Tibial nerve (tissue), 4 donors: Measurements from ENCODE around the gene PLAAT3. TPM values are rescaled to one million over a fixed set of nuclear protein-coding genes. Genes with fewer than 3 reads are reported as not detected.
"Not testable (repeated sequence)": the region's sequence is repeated elsewhere in the genome, so short reads cannot be mapped to it uniquely, and the experiment has no call there.

ENCODE experiments used
- DNase-seq, 2 donors: peaks; one replicate each; pipeline ENCODE4 v3.0.0-alpha.2; 2019; ENCODE audit warnings: low spot score in 2 of 2
- H3K27ac ChIP-seq, 4 donors: fragments of 200-600 bp; sonication (generic) in 3 of 4; one replicate each; pipeline ENCODE4 v1.5.1; 2017 to 2019; ENCODE audit warnings: mild to moderate bottlenecking in 1 of 4
- H3K27me3 ChIP-seq, 2 donors: fragments of 200-600 bp; sonication (generic) in 1 of 2; one replicate each; pipeline versions ENCODE4 v1.5.1 to v1.6.0; 2017 to 2019
- H3K36me3 ChIP-seq, 3 donors: fragments of 200-600 bp; sonication (generic); one replicate each; pipeline ENCODE4 v1.5.1; 2018 to 2019
- H3K4me1 ChIP-seq, 4 donors: fragments of 200-600 bp; sonication (generic) in 3 of 4; one replicate each; pipeline ENCODE4 v1.5.1; 2017 to 2019
- H3K4me3 ChIP-seq, 4 donors: fragments of 200-600 bp; sonication (generic) in 3 of 4; one replicate each; pipeline ENCODE4 v1.5.1; 2017 to 2019; ENCODE audit warnings: mild to moderate bottlenecking in 1 of 4, moderate library complexity in 1 of 4
- H3K9me3 ChIP-seq, 4 donors: fragments of 200-600 bp; sonication (generic) in 3 of 4; one replicate each; pipeline ENCODE4 v1.5.1; 2017 to 2019
- EP300 ChIP-seq, 2 donors: sonication (generic); formaldehyde crosslinking; IDR thresholded peaks; one replicate each; pipeline ENCODE4 v1.6.1; 2017; ENCODE audit warnings: antibody characterized with exemption in 2 of 2, mild to moderate bottlenecking in 1 of 2
- POLR2A ChIP-seq, 2 donors: fragments of 450-650 bp; IDR thresholded peaks; one replicate each; pipeline ENCODE4 v1.6.1; 2017; ENCODE audit warnings: antibody characterized with exemption in 2 of 2, mild to moderate bottlenecking in 2 of 2, moderate library complexity in 2 of 2
- WGBS, 2 donors: methylation state at CpG; one replicate each; pipeline ENCODE4 v1.1.5; 2018; 5-methylcytosine and 5-hydroxymethylcytosine counted together
- total RNA-seq, 4 donors: library from RNA; depleted of rRNA; stranded (reverse); fragments of >200 nt; gene quantifications; one replicate each; pipeline ENCODE4 v1.1.0, GENCODE V29; 2016
- TF ChIP-seq, protein P1 (sequence below), 5 experiments: fragments of 200-600 bp in 3 of 5; fragments of 450-650 bp in 2 of 5; sonication (generic) in 3 of 5; IDR thresholded peaks; one replicate each; pipeline ENCODE4 v1.5.1; 2016 to 2019; ENCODE audit warnings: antibody characterized with exemption in 5 of 5, mild to moderate bottlenecking in 3 of 5, moderate library complexity in 2 of 5

PLAAT3 gene
- total RNA-seq, 4 donors from 2014 or later = 140 to 185 (median 157) TPM

GRCh38 chr11:63534076-63534475 lies 80.2 kb downstream of the PLAAT3 start:
- WGBS, 2 donors = 82 to 89% methylated on average over 3 of the region's 3 CpGs
- no peak for DNase-seq
- H3K9me3 ChIP-seq = no peaks in the 10 kb centered on the region
- no peak overlapping the region for H3K4me3 ChIP-seq
- no peaks in the 10 kb centered on the region for H3K27me3 ChIP-seq
- TF ChIP-seq, protein P1, sequence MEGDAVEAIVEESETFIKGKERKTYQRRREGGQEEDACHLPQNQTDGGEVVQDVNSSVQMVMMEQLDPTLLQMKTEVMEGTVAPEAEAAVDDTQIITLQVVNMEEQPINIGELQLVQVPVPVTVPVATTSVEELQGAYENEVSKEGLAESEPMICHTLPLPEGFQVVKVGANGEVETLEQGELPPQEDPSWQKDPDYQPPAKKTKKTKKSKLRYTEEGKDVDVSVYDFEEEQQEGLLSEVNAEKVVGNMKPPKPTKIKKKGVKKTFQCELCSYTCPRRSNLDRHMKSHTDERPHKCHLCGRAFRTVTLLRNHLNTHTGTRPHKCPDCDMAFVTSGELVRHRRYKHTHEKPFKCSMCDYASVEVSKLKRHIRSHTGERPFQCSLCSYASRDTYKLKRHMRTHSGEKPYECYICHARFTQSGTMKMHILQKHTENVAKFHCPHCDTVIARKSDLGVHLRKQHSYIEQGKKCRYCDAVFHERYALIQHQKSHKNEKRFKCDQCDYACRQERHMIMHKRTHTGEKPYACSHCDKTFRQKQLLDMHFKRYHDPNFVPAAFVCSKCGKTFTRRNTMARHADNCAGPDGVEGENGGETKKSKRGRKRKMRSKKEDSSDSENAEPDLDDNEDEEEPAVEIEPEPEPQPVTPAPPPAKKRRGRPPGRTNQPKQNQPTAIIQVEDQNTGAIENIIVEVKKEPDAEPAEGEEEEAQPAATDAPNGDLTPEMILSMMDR (IDR thresholded peaks at IDR 0.05) = no peak
- TF ChIP-seq POLR2A (IDR thresholded peaks at IDR 0.05) = no peak
- no peak for TF ChIP-seq EP300 (IDR thresholded peaks at IDR 0.05)
- H3K36me3 ChIP-seq = no peaks in the 10 kb centered on the region
- peak overlapping the region in 1 of 4 donors; percentile 81 for H3K27ac ChIP-seq
- H3K4me1 ChIP-seq = peaks cover 0 to 71% (median 38%) of the 10 kb centered on the region in 4 donors

- Histone ChIP-seq H3K27me3 (no peaks in the 10 kb centered on the region), H3K4me3 (no peak overlapping the region), H3K27ac (peak overlapping the region in 1 of 4 donors; percentile 76), H3K4me1 (peaks cover 0 to 60% (median 29%) of the 10 kb centered on the region in 4 donors), H3K9me3 (no peaks in the 10 kb centered on the region), H3K36me3 (no peaks in the 10 kb centered on the region)
- 71 to 76% methylated on average over 4 of the region's 4 CpGs for WGBS, 2 donors
- TF ChIP-seq, protein P1 (IDR thresholded peaks at IDR 0.05) = no peak
- TF ChIP-seq EP300 (IDR thresholded peaks at IDR 0.05) (no peak), POLR2A (IDR thresholded peaks at IDR 0.05) (no peak)
- DNase-seq = no peak
These were observed 81.3 kb downstream of the PLAAT3 start for GRCh38 chr11:63532799-63533475.

GRCh38 chr11:63532117-63532516 lies 82.1 kb downstream of the PLAAT3 start:
- Histone ChIP-seq H3K4me3 (no peak overlapping the region), H3K27ac (peak overlapping the region in 3 of 4 donors; percentile 15 to 89 (median 76)), H3K36me3 (no peaks in the 10 kb centered on the region), H3K4me1 (peaks cover 0 to 52% (median 24%) of the 10 kb centered on the region in 4 donors), H3K27me3 (no peaks in the 10 kb centered on the region), H3K9me3 (no peaks in the 10 kb centered on the region)
- no peak for DNase-seq
- WGBS, 2 donors = 77 to 78% methylated on average over 2 of the region's 2 CpGs
- TF ChIP-seq EP300 (IDR thresholded peaks at IDR 0.05) (no peak), POLR2A (IDR thresholded peaks at IDR 0.05) (no peak)
- TF ChIP-seq, protein P1 (IDR thresholded peaks at IDR 0.05) = no peak

DNA sequence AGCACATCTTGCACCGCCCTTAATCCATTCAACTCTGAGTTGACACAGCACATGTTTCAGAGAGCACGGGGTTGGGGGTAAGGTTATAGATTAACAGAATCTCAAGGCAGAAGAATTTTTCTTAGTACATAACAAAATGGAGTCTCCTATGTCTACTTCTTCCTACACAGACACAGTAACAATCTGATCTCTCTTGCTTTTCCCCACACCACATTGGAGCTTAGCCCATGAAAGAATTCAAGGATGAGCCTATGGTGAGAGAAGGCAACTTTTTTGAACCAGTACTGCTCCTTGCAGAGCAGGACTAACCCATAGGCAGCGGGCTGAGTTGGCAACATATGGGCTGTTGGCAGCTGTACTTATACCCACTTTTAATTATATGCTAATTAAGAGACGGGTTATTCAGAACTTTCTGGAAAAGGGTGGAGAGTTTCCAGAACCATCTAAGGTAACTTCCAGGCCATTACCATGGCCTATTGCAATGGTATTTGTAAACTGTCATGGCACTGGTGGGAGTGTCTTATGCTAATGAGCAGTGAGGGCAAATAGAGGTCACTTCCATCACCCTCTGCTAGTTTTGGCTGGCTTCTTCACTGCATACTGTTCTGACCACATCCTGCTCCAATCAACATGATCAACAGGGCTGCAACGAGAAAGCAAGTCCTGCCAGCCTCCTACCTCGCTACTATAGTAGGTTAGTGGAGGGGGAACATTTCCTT lies 83.0 kb downstream of the PLAAT3 start:
- Histone ChIP-seq H3K27ac (peak overlapping the region; percentile 48 to 89 (median 68)), H3K4me1 (peaks cover 0 to 45% (median 22%) of the 10 kb centered on the region in 4 donors)
- DNase-seq = peak in 1 of 2 donors; percentile 16
- H3K9me3 ChIP-seq, H3K4me3 ChIP-seq, H3K36me3 ChIP-seq, H3K27me3 ChIP-seq: not testable (repeated sequence)
- 43 to 65% methylated on average over 5 of the region's 6 CpGs for WGBS, 2 donors
- peak; percentile 56 to 69 for TF ChIP-seq EP300 (IDR thresholded peaks at IDR 0.05)

GRCh38 chr11:63530021-63530420 lies 84.2 kb downstream of the PLAAT3 start:
- H3K4me3 ChIP-seq = no peak overlapping the region
- no peak for DNase-seq
- 63 to 69% methylated on average over 2 of the region's 2 CpGs for WGBS, 2 donors
- no peak for TF ChIP-seq EP300 (IDR thresholded peaks at IDR 0.05)
- TF ChIP-seq, protein P1 (IDR thresholded peaks at IDR 0.05) = no peak
- TF ChIP-seq POLR2A (IDR thresholded peaks at IDR 0.05) = no peak
- H3K27me3 ChIP-seq = no peaks in the 10 kb centered on the region
- H3K36me3 ChIP-seq = no peaks in the 10 kb centered on the region
- H3K4me1 ChIP-seq = peaks cover 0 to 35% (median 15%) of the 10 kb centered on the region in 4 donors
- H3K9me3 ChIP-seq = no peaks in the 10 kb centered on the region
- H3K27ac ChIP-seq = peak overlapping the region in 3 of 4 donors; percentile 22 to 69 (median 42)

DNA sequence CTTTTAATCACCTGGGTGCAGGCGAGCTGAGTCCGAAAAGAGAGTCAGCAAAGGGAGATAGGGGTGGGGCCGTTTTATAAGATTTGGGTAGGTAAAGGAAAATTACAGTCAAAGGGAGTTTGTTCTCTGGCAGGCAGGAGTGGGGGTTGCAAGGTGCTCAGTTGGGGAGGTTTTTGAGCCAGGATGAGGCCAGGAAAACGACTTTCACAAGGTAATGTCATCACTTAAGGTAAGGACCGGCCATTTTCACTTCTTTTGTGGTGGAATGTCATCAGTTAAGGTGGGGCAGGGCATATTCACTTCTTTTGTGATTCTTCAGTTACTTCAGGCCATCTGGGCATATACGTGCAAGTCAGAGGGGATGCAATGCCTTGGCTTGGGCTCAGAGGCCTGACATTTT lies 84.9 kb downstream of the PLAAT3 start:
- H3K27ac ChIP-seq = peak overlapping the region in 3 of 4 donors; percentile 22 to 69 (median 42)
- not testable (repeated sequence) for H3K36me3 ChIP-seq, H3K4me3 ChIP-seq, H3K27me3 ChIP-seq, H3K9me3 ChIP-seq, DNase-seq
- 69 to 74% methylated on average over 6 of the region's 6 CpGs for WGBS, 2 donors
- peaks cover 0 to 34% (median 15%) of the 10 kb centered on the region in 4 donors for H3K4me1 ChIP-seq

GRCh38 chr11:63528729-63529278 lies 85.4 kb downstream of the PLAAT3 start:
- H3K27me3 ChIP-seq, H3K36me3 ChIP-seq, H3K9me3 ChIP-seq, DNase-seq, H3K4me3 ChIP-seq: not testable (repeated sequence)
- WGBS, 2 donors = 61 to 67% methylated on average over 1 to 2 of the region's 3 CpGs
- peaks cover 0 to 34% (median 15%) of the 10 kb centered on the region in 4 donors for H3K4me1 ChIP-seq
- peak overlapping the region in 1 of 4 donors; percentile 42 for H3K27ac ChIP-seq

DNA sequence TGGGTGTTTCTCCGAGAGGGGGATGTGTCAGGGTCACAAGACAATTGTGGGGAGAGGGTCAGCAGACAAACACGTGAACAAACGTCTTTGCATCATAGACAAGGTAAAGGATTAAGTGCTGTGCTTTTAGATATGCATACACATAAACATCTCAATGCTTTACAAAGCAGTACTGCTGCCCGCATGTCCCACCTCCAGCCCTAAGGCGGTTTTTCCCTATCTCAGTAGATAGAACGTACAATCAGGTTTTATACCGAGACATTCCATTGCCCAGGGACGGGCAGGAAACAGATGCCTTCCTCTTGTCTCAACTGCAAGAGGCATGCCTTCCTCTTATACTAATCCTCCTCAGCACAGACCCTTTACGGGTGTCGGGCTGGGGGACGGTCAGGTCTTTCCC lies 86.1 kb downstream of the PLAAT3 start:
- peaks cover 0 to 31% (median 15%) of the 10 kb centered on the region in 4 donors for H3K4me1 ChIP-seq
- DNase-seq, H3K4me3 ChIP-seq, H3K27me3 ChIP-seq, H3K9me3 ChIP-seq, H3K36me3 ChIP-seq, H3K27ac ChIP-seq: not testable (repeated sequence)
- WGBS, 2 donors = 63 to 64% methylated on average over 5 to 8 of the region's 11 CpGs
